UCSD-AML1 (cell line): Measurements from ENCODE around the gene ITGA4.
"Not testable (repeated sequence)": the region's sequence is repeated elsewhere in the genome, so short reads cannot be mapped to it uniquely, and the experiment has no call there.

ENCODE experiments used
- DNase-seq: peaks from one replicate; lab custom pipeline; 2025; ENCODE audit not compliant: unreplicated experiment; lab: John Stamatoyannopoulos, UW

ITGA4 gene

DNA sequence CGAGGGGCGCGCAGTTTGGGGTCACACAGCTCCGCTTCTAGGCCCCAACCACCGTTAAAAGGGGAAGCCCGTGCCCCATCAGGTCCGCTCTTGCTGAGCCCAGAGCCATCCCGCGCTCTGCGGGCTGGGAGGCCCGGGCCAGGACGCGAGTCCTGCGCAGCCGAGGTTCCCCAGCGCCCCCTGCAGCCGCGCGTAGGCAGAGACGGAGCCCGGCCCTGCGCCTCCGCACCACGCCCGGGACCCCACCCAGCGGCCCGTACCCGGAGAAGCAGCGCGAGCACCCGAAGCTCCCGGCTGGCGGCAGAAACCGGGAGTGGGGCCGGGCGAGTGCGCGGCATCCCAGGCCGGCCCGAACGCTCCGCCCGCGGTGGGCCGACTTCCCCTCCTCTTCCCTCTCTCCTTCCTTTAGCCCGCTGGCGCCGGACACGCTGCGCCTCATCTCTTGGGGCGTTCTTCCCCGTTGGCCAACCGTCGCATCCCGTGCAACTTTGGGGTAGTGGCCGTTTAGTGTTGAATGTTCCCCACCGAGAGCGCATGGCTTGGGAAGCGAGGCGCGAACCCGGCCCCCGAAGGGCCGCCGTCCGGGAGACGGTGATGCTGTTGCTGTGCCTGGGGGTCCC, at the start of gene ITGA4:
TSS of gene ITGA4 (plus strand) at position 266 of the 620 bp plus-strand sequence. CDS start at position 535, 269 bp downstream.
- DNase-seq, result peak; percentile 90

GRCh38 chr2:181408861-181409260, 48.3 kb upstream of the ITGA4 start:
- no peak for DNase-seq

GRCh38 chr2:181411105-181411849, 45.9 kb upstream of the ITGA4 start:
- DNase-seq, result peak; percentile 10

- no peak for DNase-seq
Measured at GRCh38 chr2:181419129-181419855, 37.9 kb upstream of the ITGA4 start.

DNA sequence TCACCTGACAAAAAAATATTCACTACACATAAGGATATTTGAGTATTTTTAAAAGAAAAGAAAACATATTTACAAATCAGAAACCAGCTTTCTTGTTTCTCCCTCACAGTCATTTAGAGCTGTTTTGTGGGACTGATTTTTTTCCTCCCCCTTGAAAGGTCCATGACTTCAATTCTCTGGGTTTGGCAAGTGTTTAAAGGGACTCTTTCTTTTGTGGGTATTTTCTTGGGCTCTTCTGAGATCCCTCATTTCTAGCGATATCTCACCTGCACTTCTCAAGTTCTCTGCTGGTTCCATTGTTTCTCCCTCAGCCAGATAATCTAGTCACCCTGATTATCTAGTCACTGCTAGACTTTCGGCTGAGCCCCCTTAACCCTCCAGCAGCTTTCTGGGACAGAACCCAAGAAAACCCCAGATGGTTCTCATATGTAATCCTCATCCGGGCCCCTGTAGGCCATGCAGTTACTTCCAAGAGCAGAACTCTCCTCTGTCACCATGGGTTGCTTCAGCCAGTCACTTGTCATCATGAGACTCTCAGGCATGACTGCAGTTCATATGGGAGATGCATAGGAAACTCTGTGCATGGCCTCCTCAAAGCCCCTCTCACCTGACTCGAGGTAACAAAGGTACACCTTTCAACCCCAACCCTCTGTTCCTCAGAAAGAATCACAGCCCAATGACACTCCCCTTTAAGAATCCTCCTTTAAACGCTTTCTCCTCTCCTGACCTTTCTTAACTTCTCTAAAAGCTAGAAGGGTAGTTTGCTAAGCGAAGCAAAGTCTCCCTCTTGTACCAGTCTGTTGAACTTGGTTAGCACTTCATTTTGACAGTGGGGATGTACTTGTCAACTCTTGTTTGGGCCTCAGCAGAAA, 36.7 kb upstream of the ITGA4 start:
- DNase-seq, result peak; percentile 5

DNA sequence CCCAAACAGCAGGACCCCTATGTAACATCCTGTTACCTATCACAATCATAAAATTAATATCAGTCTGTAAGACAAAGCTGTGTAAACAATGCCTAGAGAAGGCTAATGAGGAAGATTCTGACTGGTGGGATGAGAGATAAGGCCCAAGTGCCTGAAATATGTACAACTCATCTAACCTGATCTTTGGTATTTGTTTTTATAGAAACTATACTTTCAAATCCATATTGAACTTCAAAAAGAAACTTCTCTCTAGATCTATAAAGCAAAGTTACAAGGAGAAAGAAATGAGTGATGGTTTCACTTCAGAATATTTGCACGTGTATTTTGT, 36.1 kb upstream of the ITGA4 start:
- DNase-seq, result no peak

GRCh38 chr2:181421464-181421863, 35.7 kb upstream of the ITGA4 start:
- no peak for DNase-seq

DNA sequence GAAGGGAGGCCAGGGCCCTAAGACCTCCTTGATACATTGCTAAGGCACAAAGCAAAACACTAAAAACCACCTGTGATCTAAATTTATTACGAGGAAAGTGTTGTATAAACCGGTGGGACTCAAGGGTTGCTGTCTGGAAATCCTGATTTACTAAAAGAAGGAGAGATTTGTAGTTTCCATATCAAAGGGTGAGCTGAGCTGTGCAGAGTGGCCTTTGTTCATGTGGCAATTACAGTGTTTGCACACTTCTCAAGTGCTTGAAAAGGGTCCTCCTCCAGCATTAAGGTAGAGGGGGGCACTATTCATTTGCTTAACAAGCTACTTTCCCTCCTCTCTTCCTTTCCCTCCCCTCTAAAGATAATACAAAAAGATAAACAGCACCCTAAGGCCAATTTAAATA, 30.5 kb upstream of the ITGA4 start:
- DNase-seq, result no peak

GRCh38 chr2:181430406-181431118, 26.6 kb upstream of the ITGA4 start:
- peak; percentile 13 for DNase-seq

DNA sequence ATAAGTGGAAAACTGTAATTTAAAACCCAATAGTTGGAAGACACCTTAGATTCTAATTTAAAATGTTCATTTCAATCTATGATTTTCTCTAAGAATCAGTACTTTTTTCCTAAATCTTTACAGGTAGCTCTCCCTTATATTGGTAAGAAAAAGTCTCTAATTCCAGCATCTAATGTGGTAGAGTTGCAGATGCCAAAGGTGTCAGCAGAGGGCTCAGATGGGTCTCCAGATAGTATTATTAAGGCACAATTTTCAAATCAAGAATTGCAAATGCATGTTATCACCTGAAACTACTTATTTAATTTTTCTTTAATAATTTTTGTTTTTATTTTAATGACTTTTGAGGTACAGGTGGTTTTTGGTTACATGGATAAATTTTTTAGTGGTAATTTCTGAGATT, 25.5 kb upstream of the ITGA4 start:
- no peak for DNase-seq

DNA sequence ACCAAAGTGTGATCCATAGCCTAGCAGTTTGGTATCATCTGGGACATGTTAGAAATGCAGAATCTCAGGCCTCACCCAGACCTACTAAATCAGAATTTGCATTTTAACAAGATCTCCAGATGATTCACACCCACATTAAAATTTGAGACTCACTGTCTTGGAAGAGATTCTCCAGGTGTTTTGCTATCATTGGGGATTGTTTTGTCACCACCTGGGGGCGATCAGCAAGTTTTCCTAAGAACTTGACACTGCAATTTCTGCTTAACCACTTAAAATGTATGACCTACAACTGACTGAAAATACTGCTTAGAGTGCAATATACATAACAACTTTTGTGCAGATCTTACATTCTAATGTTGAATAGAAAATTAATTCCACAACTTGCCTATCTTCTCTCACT, 18.9 kb upstream of the ITGA4 start:
- DNase-seq, result peak; percentile 4

DNA sequence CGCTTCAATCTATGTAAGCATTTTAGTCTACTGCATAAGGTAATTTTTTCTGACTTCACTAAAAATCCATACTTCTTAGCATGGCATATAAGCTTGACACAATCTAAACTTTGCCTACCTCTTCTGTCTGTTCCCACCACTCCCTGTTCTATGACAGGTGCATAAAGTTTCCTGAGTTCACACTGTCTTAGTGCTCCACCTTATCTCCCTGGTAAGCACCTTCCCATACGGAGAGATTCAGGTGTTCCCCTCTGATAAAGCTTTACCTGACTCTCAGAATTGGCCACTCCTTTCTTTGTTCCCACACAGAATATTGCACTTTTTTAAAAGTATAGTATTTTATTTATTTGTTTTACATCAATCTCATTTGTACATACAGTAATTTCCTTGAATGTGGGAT, 16.8 kb upstream of the ITGA4 start:
- DNase-seq, result no peak

GRCh38 chr2:181440919-181441318, 16.3 kb upstream of the ITGA4 start:
- no peak for DNase-seq

DNA sequence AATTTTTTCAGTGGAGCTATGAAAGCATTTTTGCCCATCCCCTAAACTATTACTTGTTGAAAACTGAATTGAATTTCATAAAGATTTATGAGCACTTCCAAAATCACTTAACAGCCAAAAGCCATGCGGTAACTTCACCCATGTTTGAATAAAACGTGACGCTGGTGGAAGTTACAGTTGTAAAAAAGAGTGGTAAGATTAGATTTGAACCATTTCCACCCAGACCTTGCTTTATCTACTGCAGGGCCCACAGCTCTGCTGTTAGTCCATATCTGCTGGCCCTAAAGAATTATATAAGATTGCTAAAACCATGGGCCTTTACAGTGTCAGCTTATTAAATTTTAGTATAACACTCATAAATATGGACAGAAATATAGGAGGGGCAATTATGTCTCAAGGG, 15.5 kb upstream of the ITGA4 start:
- DNase-seq, result no peak

- no peak for DNase-seq
Measured at GRCh38 chr2:181444654-181445053, 12.5 kb upstream of the ITGA4 start.

DNA sequence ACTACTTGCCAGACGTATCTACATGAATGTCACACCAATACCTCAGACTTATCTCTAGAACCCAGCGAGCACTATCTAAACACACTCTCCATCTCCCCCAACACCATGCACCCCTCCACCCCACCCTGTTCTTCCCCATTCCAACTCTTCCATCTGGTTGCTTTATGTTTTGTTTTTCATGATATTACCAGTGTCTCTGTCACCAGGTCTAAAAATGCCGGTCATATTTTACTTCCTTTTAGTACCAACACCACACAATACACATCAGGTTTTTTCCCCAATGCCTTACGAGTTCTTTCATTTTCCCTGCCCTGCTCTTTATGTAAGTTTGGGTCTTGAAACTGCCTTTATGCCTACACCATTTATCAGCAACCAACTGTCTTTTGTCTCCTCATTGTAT, 10.2 kb upstream of the ITGA4 start:
- no peak for DNase-seq

DNA sequence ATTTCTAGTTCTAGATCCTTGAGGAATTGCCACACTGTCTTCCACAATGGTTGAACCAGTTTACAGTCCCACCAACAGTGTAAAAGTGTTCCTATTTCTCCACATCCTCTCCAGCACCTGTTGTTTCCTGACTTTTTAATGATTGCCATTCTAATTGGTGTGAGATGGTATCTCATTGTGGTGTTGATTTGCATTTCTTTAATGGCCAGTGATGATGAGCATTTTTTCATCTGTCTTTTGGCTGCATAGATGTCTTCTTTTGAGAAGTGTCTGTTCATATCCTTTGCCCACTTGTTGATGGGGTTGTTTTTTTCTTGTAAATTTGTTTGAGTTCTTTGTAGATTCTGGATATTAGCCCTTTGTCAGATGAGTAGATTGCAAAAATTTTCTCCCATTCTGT, 7.9 kb upstream of the ITGA4 start:
- DNase-seq, result not testable (repeated sequence)

DNA sequence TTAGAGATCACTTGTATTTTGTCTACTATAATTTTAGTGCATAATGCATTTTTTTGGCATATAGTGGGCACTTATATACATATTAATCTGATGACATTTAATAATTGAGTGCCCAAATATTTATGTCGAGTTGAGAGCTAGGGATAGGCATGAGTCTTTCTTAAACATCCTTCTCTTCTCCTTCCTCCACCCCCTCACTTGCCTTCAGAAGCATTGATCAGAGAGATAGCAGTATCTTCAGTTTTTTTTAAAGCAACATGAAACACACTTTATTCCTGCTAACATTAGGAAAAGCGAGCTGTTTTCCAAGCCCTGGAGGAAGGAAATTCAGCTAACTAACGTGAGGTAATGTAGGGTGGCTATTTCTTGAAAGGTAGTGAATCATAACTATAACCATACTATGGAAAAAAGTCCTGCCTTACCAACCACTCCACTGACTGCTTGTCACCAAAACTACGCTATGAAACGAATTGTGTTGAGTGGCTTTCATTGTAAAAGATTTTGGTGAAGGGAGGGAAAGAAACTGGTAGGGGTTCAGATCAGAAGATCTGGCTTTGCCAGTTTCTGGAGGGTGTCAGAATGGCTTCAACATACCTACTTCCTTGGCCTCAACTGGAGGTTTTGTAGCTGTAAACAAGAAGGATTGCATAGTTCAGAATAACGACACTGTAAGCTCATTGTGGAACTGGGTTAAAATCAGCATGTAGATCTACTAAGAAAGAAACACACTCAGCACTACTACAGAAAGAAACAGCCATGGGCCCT, 2.3 kb upstream of the ITGA4 start:
- DNase-seq, result no peak

- DNase-seq, result peak; percentile 84
Measured at GRCh38 chr2:181456660-181457120, 496 bp upstream of the ITGA4 start.
